Measurements from ENCODE around the gene PTPRN2.

- no peak for TF ChIP-seq POLR2AphosphoS5 (IDR thresholded peaks at IDR 0.05)
- TF ChIP-seq CTCF (IDR thresholded peaks at IDR 0.05): no peak
- TF ChIP-seq POLR2A (IDR thresholded peaks at IDR 0.05): no peak
Observed at GRCh38 chr7:157758468-157759245, 829.0 kb downstream of the PTPRN2 start.
